Ascending aorta (tissue), 2 donors: Measurements from ENCODE around the gene SLC46A2. TPM values are rescaled to one million over a fixed set of nuclear protein-coding genes. Genes with fewer than 3 reads are reported as not detected.

Source experiments
- DNase-seq, 2 donors: peaks; one replicate each; pipeline ENCODE4 v3.0.0-alpha.2; 2019; ENCODE audit warnings: low spot score in 2 of 2
- H3K27ac ChIP-seq, 2 donors: fragments of 200-600 bp; sonication (generic); one replicate each; pipeline ENCODE4 v1.5.1; 2016 to 2017; ENCODE audit warnings: mild to moderate bottlenecking in 1 of 2
- H3K27me3 ChIP-seq: fragments of 200-600 bp; sonication (generic); one replicate; pipeline ENCODE4 v1.5.1; 2017
- H3K36me3 ChIP-seq, 2 donors: fragments of 200-600 bp; sonication (generic); one replicate each; pipeline ENCODE4 v1.5.1; 2016
- H3K4me1 ChIP-seq, 2 donors: fragments of 200-600 bp; sonication (generic); one replicate each; pipeline ENCODE4 v1.5.1; 2016 to 2017; ENCODE audit warnings: mild to moderate bottlenecking in 1 of 2
- H3K4me3 ChIP-seq, 2 donors: fragments of 200-600 bp; sonication (generic); one replicate each; pipeline ENCODE4 v1.5.1; 2016 to 2017; ENCODE audit warnings: mild to moderate bottlenecking in 1 of 2
- H3K9me3 ChIP-seq, 2 donors: fragments of 200-600 bp; sonication (generic); one replicate each; pipeline ENCODE4 v1.5.1; 2016
- CTCF ChIP-seq, 3 experiments: fragments of 200-600 bp in 2 of 3; fragments of 450-650 bp in 1 of 3; sonication (generic) in 2 of 3; IDR thresholded peaks; one replicate each; pipeline ENCODE4 v1.5.1; 2016 to 2019; ENCODE audit warnings: antibody characterized with exemption in 3 of 3, mild to moderate bottlenecking in 1 of 3, moderate library complexity in 1 of 3
- intact Hi-C: fragments of 100-400 bp; cut with DNase I; formaldehyde crosslinking; loops from one replicate; pipeline ENCODE4 v1.15.1; 2023
- total RNA-seq: library from RNA; depleted of rRNA; stranded (reverse); fragments of >200 nt; gene quantifications from one replicate; pipeline ENCODE4 v1.1.0, GENCODE V29; 2016

The SLC46A2 gene
- total RNA-seq, 1 donor from 2014 or later: not detected

GRCh38 chr9:112868461-112868860 is 22.2 kb downstream of the SLC46A2 start:
- no peak for TF ChIP-seq CTCF (IDR thresholded peaks at IDR 0.05)
- DNase-seq: no peak
- Histone ChIP-seq H3K9me3 (no peaks in the 10 kb centered on the region), H3K36me3 (peaks cover 12 to 20% of the 10 kb centered on the region in 2 donors), H3K27me3 (no peaks in the 10 kb centered on the region), H3K4me3 (no peak overlapping the region), H3K27ac (no peak overlapping the region), H3K4me1 (no peaks in the 10 kb centered on the region)
- intact Hi-C loops: no loop called here

GRCh38 chr9:112867275-112867991 is 23.2 kb downstream of the SLC46A2 start:
- Histone ChIP-seq H3K27ac (no peak overlapping the region), H3K27me3 (no peaks in the 10 kb centered on the region), H3K4me1 (no peaks in the 10 kb centered on the region), H3K4me3 (no peak overlapping the region), H3K9me3 (no peaks in the 10 kb centered on the region), H3K36me3 (peaks cover 12 to 20% of the 10 kb centered on the region in 2 donors)
- no peak for DNase-seq
- TF ChIP-seq CTCF (IDR thresholded peaks at IDR 0.05): no peak
- intact Hi-C loops: no loop called here

- Histone ChIP-seq H3K4me1 (no peaks in the 10 kb centered on the region), H3K4me3 (no peak overlapping the region), H3K9me3 (no peaks in the 10 kb centered on the region), H3K27me3 (no peaks in the 10 kb centered on the region), H3K27ac (no peak overlapping the region), H3K36me3 (peaks cover 12 to 20% of the 10 kb centered on the region in 2 donors)
- TF ChIP-seq CTCF (IDR thresholded peaks at IDR 0.05): no peak
- no peak for DNase-seq
- intact Hi-C loops: no loop called here
These were observed 23.9 kb downstream of the SLC46A2 start for GRCh38 chr9:112866662-112867274.

GRCh38 chr9:112864982-112865381 is 25.7 kb downstream of the SLC46A2 start:
- H3K9me3 ChIP-seq: no peaks in the 10 kb centered on the region
- H3K4me1 ChIP-seq: no peaks in the 10 kb centered on the region
- no peak overlapping the region for H3K27ac ChIP-seq
- H3K4me3 ChIP-seq: no peak overlapping the region
- H3K27me3 ChIP-seq: no peaks in the 10 kb centered on the region
- no peak for DNase-seq
- intact Hi-C loops: no loop called here
- H3K36me3 ChIP-seq: peaks cover 7 to 20% of the 10 kb centered on the region in 2 donors
- no peak for TF ChIP-seq CTCF (IDR thresholded peaks at IDR 0.05)

- Histone ChIP-seq H3K27ac (no peak overlapping the region), H3K4me3 (no peak overlapping the region), H3K9me3 (no peaks in the 10 kb centered on the region), H3K27me3 (no peaks in the 10 kb centered on the region), H3K4me1 (no peaks in the 10 kb centered on the region), H3K36me3 (peaks cover 6 to 20% of the 10 kb centered on the region in 2 donors)
- no peak for DNase-seq
- TF ChIP-seq CTCF (IDR thresholded peaks at IDR 0.05): no peak
- intact Hi-C loops: no loop called here
These were observed 26.3 kb downstream of the SLC46A2 start for GRCh38 chr9:112864403-112864802.
